Right renal cortex interstitium (tissue), 3 donors: Measurements from ENCODE around the gene SENP5. TPM values are rescaled to one million over a fixed set of nuclear protein-coding genes. Genes with fewer than 3 reads are reported as not detected.

Source experiments
- DNase-seq, 3 donors: peaks; one replicate each; pipeline ENCODE4 v3.0.0-alpha.2; 2013; ENCODE audit warnings: low read depth in 3 of 3, low spot score in 2 of 3
- polyA plus RNA-seq, 3 donors: library from polyadenylated mRNA; unstranded; fragments of 120-200 nt; gene quantifications; one replicate each; pipeline ENCODE4 v1.2.1, GENCODE V29; 2013; ENCODE audit not compliant: insufficient read length in 3 of 3

Gene SENP5
- polyA plus RNA-seq, 3 donors = 17.0 to 20.0 (median 19.4) TPM

DNA sequence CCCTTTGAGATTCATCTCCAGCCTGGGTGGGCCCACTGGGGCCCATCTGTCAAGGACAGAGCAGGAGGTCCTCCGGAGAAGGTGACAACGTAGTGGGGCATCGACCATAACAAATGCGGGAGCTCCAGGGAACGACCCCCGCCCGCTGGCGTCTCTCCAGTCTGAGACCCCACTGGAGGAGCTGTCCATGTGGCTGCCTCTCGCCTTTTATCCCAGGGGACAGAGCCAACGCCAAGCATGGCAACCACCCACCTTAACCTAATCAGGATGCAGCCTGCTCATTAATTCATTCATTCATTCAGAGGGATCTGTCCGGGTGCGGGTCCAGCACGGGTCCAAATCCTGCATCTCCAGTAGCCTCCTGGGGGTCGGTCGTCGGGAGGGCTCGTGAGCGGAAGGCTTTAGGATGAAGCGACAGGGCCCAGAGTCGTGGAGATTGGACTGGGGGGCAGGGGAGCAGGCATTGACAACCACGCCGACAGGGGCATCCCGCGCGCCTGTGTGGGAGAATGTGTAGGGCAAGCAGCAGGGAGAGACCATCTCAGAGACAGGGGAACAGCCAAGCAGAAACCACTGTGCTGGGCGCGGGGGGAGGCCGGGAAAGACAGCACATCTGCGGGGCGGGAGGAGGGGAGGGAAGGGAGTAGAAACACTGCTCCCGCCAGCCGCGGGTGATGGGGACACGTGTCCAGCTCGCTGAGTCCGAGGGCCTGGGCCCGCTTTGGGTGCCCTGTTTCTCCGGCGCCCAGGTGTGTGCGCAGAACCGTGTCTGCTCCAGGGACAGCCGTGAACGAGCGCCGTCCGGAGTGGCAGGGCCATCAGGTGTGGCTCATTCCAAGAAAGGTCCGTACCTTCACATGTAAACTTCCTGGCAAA lies 99.0 kb downstream of the SENP5 start:
- no peak for DNase-seq

DNA sequence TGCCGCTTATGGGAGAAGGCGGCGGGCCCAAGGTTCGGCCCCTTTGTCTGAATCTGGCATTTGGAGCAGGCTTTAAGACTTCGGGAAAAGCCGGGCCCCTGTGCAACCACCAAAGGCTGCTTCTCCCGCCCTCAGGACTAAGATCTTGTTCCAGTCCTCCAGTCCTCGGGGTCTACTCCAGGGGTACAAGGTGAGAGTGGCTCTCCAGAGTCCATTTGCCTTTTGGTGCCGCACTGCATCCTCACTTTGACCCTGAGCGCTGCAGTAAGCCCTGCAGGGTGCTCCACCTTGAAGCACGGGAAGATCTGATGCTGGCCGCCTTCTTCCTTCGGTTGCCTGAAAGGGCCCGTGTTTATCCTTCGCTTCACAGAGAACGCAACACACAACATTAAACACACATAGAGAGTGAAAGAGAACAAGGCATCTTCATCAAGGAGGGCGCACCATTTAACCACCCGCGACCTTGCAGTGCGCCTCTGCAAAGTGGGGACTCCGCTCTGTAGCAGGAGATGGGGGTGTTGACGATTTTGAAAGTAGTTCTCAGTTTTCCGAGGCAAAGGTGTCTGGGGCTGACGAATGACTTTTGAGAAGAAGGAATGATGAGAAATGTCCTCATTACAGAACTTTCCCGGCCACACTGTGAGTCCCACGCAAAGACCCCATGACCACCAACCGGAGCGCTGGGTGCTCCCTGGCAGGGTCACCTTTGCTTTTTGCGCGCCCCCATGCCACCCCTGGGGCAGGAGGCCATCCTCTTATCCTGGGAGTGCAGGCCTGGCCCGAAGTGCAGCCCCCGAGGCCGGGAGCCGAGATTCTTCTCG lies 99.9 kb downstream of the SENP5 start:
- DNase-seq = no peak

DNA sequence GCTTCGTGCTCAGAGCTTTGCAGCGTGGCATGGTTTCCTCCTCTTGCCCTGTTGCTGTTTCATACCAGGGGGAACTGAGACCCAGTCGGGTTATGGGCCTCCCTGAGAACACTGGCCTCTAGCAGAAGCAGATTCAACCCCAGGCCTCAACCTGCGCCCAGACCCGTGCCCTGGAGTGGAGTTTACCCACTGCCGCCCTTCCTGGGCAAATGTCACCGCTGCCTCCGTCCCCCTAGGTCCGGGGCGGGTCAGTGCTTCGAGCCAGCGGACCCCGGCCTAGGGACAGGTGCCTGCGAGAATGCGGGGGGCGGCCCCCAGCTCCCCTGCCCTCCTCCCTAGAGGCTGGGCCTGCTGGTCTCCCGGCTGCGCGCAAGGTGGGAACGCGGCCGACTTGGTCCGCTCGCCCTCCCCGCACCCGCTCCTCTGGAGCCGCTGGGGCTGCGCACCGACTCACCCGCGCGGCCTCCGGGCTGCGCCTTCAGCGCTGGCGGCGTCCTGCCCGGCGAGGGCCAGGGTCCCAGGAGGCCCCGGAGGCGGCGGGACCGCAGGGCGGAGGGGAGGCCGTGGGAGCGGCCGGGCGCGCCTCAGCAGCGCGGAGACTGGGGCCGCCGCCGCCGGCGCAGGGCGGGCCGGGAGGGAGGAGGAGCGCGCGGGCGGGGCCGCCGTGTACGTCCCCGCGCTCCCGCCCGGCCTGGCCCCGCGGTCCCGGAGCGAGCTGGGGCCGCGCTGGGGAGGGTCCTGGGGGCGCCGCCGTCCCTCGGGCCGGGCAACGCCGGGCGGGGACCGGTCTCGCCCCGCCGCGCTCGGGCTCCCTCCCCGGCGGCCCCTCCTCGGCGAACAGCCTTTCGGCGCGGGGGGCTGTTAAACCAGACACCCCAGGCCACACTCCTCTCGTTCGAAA lies 100.8 kb downstream of the SENP5 start, which contains the start of gene PIGZ:
Gene PIGZ, minus strand, starts transcription at position 601 of the 901 bp plus-strand sequence. CDS start 16,802 bp downstream, outside the sequence.
- no peak for DNase-seq

DNA sequence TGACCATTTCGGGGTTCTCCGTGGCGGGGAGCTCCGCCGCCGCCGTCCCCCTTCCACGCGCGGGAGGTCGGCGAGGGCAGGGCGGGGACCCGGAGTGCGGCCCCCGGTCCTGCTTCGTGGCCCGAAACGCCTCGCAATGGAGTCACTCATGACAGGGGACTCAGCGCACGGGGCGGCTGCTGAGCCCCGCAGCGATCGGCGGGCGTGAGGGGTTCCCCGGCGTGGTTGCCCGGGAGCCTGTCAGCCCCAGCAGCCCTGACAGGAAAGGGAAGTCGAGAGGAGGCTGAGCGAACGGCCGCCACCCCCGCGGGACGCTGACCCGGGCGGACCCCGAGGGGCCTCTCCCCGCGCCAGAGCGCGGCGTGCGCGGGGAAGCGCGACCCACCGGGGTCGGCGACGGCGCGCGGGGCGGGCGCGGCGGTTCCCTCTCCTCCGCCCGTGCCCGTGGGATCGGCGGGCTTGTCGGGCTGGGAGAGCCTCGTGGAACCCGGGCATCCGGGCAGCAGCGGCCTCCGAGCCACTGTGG lies 101.5 kb downstream of the SENP5 start:
- DNase-seq = no peak

DNA sequence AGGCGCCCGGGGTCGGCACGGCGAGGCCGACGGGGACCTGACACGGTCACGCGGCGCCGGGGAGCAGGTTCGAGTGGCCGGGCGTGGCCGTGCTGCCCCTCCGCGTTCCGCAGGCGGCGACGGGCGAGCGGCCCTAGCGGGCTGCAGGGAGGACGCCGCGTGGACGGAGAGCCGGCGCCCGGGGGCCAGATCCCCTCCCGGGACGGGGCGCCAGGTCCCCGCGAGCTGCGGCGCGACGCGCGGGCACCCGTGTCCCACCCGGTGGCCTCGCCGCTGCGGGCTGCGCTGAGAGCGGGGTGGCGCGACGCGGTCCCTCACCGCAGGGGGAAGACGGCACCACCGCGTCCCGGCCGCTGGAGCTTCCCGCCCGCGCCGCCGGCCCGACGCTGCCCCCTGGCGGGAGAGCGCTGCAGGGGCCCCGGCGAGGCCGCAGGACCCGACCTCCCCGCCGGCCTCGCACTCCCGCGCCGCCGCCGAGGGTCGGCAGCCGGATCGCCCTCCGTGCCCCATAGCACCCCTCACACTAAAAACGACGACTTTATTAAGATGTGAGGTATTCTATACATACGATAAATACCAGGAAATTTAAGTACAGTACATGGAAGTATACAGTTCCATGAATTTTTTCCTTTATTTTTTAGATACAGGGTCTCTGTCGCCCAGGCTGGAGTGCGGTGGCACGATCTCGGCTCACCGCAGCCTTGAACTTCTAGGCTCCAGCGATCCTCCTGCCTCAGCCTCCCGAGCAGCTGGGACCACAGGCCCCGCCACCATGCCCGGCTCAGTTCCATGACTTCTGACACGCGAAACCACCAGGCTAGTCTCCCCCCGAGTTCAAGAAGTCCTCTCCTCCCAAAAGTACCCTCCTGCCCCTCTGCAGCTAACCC lies 102.2 kb downstream of the SENP5 start:
- DNase-seq = peak in 1 of 3 donors; percentile 36

DNA sequence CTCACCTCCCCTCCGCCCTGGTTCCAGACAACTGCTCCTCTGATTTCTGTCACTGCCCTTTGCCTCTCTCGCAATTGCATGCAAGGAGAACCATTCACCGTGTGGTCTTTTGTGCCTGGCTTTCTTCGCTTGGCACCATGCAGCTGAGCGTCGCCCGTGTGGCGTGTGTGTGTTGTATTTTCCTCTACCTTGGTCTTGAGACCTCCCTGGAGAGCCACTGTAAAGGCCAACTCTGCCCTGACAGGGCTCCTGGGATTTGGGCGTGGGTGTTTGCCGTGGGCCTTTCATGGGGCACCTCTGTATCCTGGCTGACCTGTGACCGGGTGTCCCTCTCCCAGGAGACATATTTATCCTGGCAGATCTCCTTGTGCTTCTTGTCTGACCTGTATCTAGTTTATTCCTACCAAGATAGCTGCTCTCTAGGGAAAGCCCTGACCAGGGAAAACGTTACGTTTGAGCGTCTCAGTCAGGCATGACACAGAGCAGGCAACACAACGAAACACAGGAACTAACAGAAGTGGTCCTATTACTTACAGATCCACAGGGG lies 102.9 kb downstream of the SENP5 start:
- no peak for DNase-seq

DNA sequence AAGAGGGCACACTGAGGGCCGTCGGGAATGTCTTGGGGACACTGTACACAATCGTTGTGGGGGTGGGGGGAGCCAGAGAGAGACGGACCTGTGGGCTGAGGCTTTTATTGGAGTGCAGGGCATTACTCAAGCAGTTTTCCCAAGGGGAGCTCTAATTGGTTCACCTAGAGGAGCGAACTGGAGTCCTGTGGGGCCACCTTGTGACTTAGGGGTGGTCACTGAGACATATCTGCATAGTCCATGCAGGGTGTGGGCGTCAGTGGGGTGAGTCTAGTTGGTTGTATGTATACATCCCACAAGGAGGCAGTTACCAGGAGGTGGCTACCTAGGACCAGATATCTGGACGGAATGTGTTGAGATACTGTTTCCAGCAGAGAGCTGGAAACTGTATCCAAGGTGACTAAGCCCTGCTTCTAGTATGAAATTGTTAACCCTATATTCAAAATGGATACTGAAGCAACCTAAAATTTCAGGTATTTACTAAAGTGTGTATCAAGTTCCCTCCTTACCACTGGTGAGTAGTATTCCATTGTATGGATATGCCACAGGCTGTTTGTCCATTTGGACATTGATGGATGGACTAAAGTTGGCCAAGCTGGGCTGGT lies 103.5 kb downstream of the SENP5 start:
- no peak for DNase-seq

DNA sequence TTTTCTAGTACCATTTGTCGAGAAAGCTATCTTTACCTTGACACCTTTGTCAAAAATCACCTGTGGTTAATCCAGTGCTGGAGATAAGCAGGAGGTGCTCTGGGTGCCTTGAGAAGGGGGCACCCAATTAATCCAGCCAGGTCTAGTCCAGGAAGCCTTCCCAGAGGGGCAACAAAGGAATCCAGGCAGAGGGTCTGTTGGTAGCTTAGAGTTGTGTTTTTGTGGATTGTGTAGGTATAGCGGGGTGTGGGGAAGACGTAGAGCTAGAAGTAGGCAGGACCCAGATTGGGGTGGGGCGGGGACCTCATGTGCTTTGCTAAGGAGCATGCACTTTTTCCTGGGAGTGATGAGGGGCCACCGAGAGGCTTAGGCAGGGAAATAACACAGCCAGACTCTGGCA lies 106.9 kb downstream of the SENP5 start:
- DNase-seq = no peak

DNA sequence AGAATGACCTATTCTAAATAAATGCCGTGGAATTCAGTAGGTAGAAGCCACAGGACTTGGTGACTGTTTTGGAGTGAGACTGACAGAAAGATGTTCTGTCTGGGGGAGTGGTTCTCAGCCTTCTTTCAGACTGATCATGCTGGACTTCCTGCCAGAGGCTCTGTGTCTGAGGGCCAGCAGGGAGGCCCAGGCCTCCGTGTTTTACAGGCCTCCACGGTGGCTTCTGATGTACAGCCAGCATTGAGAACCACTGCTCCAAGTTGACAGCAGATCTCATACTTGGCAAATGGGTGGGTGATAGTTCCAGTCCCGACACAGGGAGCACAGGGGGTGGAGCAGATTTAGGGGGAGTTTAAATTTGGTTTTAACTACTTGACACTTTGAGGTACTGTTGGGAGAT lies 107.6 kb downstream of the SENP5 start:
- no peak for DNase-seq

DNA sequence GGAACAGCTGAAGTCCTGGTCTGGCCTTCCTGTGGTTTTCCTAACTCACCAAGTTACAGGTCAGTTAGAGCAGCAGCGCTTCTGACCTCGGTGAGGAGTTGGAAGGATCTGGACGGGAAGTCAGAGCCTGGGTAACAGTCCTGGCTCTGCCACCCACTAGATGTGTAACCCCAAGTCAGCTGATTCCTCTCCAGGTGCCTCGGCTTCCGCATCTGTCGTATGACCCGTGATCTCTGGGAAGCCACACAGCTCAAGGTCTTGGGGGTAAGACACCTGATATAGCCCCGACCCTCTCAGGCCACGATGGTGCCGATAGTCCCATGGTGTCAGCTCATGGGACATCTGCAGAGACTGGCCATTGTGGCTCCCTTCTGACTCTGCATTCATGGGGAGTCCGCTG lies 109.2 kb downstream of the SENP5 start:
- no peak for DNase-seq

DNA sequence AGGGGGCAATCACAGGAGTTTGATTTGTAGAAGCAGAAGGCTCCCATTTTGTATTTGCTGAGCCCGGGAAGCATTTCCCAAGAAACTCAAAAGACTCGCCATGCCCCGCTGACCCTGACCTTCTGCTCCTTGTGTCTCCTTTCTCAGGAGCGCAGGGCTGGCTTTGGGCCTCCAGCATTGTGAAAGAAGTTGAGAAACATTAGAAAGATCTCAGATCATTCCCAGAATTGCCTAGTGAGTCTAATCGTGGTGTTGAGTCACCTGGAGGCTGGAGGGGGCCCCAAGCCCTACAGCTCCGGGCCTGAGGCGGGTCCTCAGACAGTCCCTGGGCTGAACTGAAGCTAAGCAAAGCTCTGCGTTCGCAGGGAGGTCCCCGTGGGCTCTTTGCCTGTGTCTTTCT lies 111.8 kb downstream of the SENP5 start:
- DNase-seq = no peak

DNA sequence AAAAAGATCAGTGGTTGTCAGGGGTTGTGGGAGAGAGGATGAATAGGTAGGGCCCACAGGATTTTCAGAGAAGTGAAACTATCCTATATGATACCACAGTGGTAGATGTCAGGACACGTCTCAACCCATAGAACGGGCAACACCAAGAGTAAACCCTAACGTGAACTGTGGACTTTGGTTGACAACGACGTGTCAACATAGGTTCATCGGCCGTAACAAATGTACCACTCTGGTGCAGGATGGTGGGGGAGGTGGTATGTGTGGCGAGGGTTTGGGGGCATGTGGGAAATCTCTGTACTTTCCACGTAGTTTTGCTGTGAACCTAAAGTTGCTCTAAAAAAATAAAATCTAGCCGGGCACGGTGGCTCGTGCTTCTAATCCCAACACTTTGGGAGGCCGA lies 113.9 kb downstream of the SENP5 start:
- DNase-seq = no peak

DNA sequence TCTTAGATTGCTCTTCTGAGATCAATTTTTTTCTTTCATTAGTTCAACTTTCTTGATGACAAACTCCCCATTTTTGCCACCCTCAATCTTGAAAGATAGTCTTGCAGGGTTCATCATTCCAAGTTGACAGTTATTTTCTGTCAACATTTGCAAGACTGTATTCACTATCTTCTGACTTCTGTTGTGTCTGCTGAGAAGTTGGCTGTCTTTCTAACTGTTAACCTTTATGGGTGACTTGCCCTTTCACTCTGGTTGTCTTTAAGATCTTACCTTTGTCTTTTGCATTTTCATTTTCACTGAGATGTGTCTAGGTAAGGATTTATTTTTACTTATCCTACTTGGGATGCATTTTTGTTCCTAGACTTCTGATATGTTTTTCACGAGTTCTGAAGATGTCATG lies 115.5 kb downstream of the SENP5 start:
- DNase-seq = no peak

Other genes starting within 250 kb of the SENP5 start
- 1 to 10 TPM; 2.6 to 3.8 (median 3.2) TPM for gene NRROS, start 228.2 kb upstream of the SENP5 start, polyA plus RNA-seq
- 1 to 10 TPM; 5.9 to 6.5 (median 6.2) TPM for gene CEP19, start 155.7 kb upstream of the SENP5 start, polyA plus RNA-seq
- gene PIGX, start 155.5 kb upstream of the SENP5 start, polyA plus RNA-seq = 10 to 100 TPM; 30.2 to 33.6 (median 30.7) TPM
- 10 to 100 TPM; 84.2 to 90.8 (median 90.5) TPM for gene PAK2, start 128.1 kb upstream of the SENP5 start, polyA plus RNA-seq
- gene NCBP2, start 74.6 kb downstream of the SENP5 start, polyA plus RNA-seq = 100 to 1,000 TPM; 106 to 109 (median 107) TPM
- 1 to 10 TPM in 2 of 3 donors, under 1 TPM in 1; 0.79 to 1.5 (median 1.1) TPM for gene PIGZ, start 100.9 kb downstream of the SENP5 start, polyA plus RNA-seq
- gene MELTF, start 161.9 kb downstream of the SENP5 start, polyA plus RNA-seq = 1 to 10 TPM; 1.9 to 2.4 (median 2.3) TPM